ENCODE results near the gene EIPR1.

EIPR1 gene

GRCh38 chr2:3174626-3175567 is 202.7 kb downstream of the EIPR1 start:
- DNase-seq (ENCODE audit: low read depth): no peak

GRCh38 chr2:3173031-3173430 is 204.6 kb downstream of the EIPR1 start:
- no peak for DNase-seq (ENCODE audit: low read depth)

GRCh38 chr2:3172265-3172935 is 205.2 kb downstream of the EIPR1 start:
- no peak for DNase-seq (ENCODE audit: low read depth)

- no peak for DNase-seq (ENCODE audit: low read depth)
These were observed 205.9 kb downstream of the EIPR1 start for GRCh38 chr2:3171564-3172264.

GRCh38 chr2:3170792-3171455 is 206.7 kb downstream of the EIPR1 start:
- DNase-seq (ENCODE audit: low read depth): no peak

- no peak for DNase-seq (ENCODE audit: low read depth)
These were observed 208.3 kb downstream of the EIPR1 start for GRCh38 chr2:3169106-3169870.

GRCh38 chr2:3168230-3168891 is 209.3 kb downstream of the EIPR1 start:
- DNase-seq (ENCODE audit: low read depth): no peak

- no peak for DNase-seq (ENCODE audit: low read depth)
These were observed 214.2 kb downstream of the EIPR1 start for GRCh38 chr2:3163401-3163800.

GRCh38 chr2:3162442-3163077 is 215.1 kb downstream of the EIPR1 start:
- no peak for DNase-seq (ENCODE audit: low read depth)

GRCh38 chr2:3160751-3161330 is 216.8 kb downstream of the EIPR1 start:
- DNase-seq (ENCODE audit: low read depth): no peak

GRCh38 chr2:3159782-3160545 is 217.7 kb downstream of the EIPR1 start:
- DNase-seq (ENCODE audit: low read depth): no peak

GRCh38 chr2:3154700-3155099 is 222.9 kb downstream of the EIPR1 start:
- no peak for DNase-seq (ENCODE audit: low read depth)

GRCh38 chr2:3154146-3154545 is 223.5 kb downstream of the EIPR1 start:
- DNase-seq (ENCODE audit: low read depth): no peak

- no peak for DNase-seq (ENCODE audit: low read depth)
These were observed 226.3 kb downstream of the EIPR1 start for GRCh38 chr2:3151153-3151918.

- DNase-seq (ENCODE audit: low read depth): no peak
These were observed 228.0 kb downstream of the EIPR1 start for GRCh38 chr2:3149441-3150217.

- no peak for DNase-seq (ENCODE audit: low read depth)
These were observed 228.9 kb downstream of the EIPR1 start for GRCh38 chr2:3148716-3149115.
